VCaP (cell line): ENCODE data around the gene ABCA6.

Experiments
- H3K27ac ChIP-seq: fragments of 450-650 bp; 2 replicates; pipeline ENCODE4 v1.5.1; 2017
- TF ChIP-seq, protein P1 (sequence below): fragments of 450-650 bp; conservative IDR thresholded peaks from 2 replicates; pipeline ENCODE4 v1.5.1; 2017; ENCODE audit warnings: mild to moderate bottlenecking, moderate library complexity

The ABCA6 gene

DNA sequence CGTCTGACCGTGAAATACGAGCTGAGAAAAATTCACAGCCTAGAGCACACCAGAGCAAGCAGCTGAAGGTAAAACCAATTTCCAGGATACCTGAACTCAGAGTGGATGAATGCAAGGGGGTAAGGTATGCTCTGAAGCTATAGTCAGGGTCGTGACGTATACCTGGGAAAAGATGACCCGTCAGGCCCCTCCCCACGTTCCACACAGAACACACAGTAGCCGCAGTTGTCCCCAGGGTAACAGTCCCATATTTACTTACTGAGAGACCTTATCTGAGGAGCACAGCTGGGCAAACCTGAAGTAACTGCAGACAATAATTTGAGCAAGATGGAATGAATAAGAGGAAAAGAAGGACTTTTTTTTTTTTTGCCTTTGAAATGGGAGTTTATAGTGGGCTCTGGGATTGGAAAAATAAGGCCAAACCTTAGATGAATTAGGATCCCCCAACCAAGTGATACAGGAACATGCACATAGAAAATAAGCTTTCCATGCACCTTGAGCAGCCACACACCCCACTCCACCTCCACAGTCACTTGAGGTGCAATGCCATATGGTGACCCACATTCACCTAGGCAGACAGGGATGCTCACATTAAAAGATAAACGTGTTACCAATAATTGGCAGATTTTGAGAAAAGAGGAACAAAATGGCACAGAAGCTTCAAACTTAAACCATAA is 38.0 kb downstream of the ABCA6 start:
- TF ChIP-seq, protein P1, sequence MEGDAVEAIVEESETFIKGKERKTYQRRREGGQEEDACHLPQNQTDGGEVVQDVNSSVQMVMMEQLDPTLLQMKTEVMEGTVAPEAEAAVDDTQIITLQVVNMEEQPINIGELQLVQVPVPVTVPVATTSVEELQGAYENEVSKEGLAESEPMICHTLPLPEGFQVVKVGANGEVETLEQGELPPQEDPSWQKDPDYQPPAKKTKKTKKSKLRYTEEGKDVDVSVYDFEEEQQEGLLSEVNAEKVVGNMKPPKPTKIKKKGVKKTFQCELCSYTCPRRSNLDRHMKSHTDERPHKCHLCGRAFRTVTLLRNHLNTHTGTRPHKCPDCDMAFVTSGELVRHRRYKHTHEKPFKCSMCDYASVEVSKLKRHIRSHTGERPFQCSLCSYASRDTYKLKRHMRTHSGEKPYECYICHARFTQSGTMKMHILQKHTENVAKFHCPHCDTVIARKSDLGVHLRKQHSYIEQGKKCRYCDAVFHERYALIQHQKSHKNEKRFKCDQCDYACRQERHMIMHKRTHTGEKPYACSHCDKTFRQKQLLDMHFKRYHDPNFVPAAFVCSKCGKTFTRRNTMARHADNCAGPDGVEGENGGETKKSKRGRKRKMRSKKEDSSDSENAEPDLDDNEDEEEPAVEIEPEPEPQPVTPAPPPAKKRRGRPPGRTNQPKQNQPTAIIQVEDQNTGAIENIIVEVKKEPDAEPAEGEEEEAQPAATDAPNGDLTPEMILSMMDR = no peak

DNA sequence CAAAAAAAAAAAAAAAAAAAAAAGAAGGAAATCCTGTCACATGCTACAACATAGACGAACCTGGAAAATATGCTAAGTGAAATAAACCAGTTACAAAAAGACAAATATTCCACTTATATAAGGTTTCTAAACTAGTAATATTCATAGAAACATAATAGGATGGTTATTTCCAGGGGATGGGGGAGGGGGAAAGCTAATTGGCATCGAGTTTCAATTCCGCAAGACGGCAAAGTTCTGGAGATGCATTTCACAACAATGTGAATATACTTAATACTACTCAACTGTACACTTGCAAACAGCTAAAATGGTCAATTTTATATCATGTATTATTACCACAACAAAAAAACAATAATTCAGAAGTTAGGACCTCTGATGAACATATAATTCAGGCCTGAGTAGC is 43.1 kb downstream of the ABCA6 start:
- TF ChIP-seq, protein P1 = no peak
- H3K27ac ChIP-seq = no peak overlapping the region

More for the DNA sequence above, 38.0 kb downstream of the ABCA6 start:
- no peak overlapping the region for H3K27ac ChIP-seq

DNA sequence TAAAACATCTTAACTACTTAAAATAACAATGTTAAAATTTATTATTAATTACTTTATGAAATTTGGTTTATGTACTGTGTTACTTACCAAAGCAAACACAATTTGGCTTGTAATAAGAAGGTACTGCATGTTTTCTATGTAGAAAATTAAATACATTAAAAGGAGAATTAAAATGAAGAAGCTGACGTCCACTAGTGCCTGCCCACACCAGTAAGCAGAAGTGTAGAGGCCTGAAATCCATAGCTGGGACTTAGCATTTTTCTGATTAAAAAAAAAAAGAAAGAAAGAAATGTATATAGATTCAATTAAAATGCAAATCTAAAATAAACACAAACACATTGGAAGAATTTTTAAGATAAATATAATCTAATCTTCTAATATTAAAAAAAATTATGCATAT is 45.2 kb downstream of the ABCA6 start:
- H3K27ac ChIP-seq = no peak overlapping the region
- TF ChIP-seq, protein P1 = no peak

DNA sequence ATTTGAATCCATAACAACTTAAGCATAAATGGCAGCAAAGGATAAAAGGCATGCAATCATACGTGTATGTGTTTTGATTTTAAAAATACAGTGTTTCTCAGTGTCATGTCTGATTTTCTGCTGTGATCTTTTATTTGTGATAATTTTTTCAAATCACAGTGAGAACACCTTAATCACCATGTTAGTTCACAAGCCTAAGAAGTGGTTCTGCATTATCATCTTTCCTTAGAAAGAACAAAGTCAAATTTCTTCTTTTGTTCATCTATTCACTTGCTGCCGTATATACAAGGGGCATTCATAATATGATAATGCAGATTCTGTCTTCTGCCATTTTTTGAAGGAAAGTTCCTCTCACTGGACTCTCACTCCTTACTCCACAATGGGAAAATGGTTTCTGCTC is 47.7 kb downstream of the ABCA6 start:
- H3K27ac ChIP-seq = no peak overlapping the region
- TF ChIP-seq, protein P1 = no peak

DNA sequence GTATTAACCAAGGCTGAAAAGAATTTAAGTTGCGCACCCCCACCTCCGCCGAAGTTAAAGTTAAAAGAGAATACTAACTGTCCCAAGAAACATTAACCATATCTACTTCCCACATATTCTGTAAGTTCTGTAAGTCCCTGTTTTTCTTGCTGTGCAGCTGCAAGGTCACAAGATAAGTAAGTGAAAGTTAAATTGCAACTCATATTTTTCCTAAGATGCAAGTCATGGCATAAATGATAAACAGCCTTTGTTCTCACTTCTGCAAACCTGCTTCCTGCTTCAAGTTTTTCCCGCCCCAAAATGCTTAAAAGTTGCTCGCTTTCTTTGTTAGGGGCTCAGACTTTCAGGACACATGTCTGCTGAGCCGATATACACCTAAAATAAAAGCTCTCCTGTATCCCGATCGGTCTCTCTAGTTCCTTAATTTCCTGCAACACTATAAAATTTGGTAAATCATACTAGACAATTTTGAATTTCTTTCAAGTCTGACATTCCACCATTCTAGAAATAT is 48.4 kb downstream of the ABCA6 start:
- TF ChIP-seq, protein P1 = no peak
- no peak overlapping the region for H3K27ac ChIP-seq

DNA sequence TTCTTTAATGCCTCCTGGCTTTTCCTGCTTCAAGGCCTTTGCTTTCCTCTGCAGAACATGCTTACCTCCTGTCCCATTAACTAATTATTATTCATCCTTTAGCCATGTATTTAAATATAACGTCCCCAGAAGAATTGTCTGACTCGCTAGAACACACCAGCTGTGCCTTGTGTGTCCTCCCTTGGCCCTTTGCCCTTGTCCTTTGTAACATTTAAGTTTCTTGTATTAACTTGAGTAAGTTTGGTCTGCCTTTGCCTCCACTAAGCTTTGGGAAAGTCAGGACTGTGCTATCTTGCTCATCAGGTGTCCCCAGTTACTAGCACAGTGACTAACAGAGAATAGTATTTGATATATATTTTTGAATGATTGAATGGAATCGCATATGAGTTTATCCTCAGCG is 51.3 kb downstream of the ABCA6 start:
- TF ChIP-seq, protein P1 = no peak
- H3K27ac ChIP-seq = no peak overlapping the region

DNA sequence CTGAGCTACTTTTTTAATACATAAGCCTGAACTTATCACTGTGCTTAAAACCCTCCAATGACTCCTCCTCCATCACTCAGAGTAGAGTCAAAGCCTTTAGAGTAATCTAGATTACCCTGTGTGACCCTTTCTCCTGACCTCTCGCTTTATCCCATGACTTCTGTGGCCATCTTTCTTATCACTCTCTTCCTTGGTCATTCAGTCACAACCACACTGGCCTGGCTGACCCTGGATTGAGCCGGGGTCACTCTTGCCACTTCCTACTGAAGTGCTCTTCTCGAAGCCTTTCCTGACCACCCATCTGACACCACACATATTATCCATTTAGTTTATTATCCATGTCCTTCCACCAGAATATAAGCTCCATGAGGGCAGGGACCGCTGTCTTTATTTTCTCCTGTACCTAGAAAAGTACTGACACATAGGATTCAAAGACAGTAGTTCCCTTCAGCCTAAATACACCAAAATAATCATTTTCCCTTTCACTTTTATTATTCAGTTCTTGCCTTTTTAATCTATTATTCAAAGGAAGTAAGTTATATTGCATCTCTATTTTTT is 53.0 kb downstream of the ABCA6 start:
- no peak overlapping the region for H3K27ac ChIP-seq
- TF ChIP-seq, protein P1 = no peak
